H1 (cell line): ENCODE results near the gene ICAM2. TPM values are rescaled to one million over a fixed set of nuclear protein-coding genes. Genes with fewer than 3 reads are reported as not detected.

Experiments
- CHD1 ChIP-seq: IDR thresholded peaks from 2 replicates; pipeline ENCODE4 v1.6.1; 2012; ENCODE audit warnings: low read depth, low read length, improper control_type of control experiment
- CHD7 ChIP-seq: fragments of 300-600 bp; sonication (generic); IDR thresholded peaks from 2 replicates; pipeline ENCODE4 v1.7.1; 2012; ENCODE audit warnings: low read length, moderate library complexity, mild to moderate bottlenecking, inconsistent platforms; ENCODE audit not compliant: insufficient replicate concordance
- KDM4A ChIP-seq: IDR thresholded peaks from one replicate; pipeline ENCODE4 v1.7.1; 2012; ENCODE audit warnings: low read depth, mild to moderate bottlenecking, moderate library complexity, low read length, inconsistent platforms; ENCODE audit not compliant: severe bottlenecking
- NRF1 ChIP-seq: IDR thresholded peaks from 2 replicates; pipeline ENCODE4 v1.6.1; 2011; ENCODE audit warnings: mild to moderate bottlenecking, low read depth, low read length, improper control_type of control experiment
- SUZ12 ChIP-seq: fragments of 200-600 bp; sonication (generic); IDR thresholded peaks from 2 replicates; pipeline ENCODE4 v1.6.1; 2012; ENCODE audit warnings: mild to moderate bottlenecking, inconsistent platforms, low read length, moderate library complexity, mixed read lengths
- polyA plus RNA-seq, 7 experiments: library from polyadenylated mRNA; depleted of rRNA in 3 of 7; stranded (reverse) in 5 of 7; unstranded in 2 of 7; fragments of >200 nt in 5 of 7; fragments of 200-250 nt in 2 of 7; gene quantifications; 1 replicate in 5 of 7; 2 replicates in 1 of 7; 4 replicates in 1 of 7; pipeline versions ENCODE4 v1.2.1 to v1.2.3, GENCODE V29; 2011 to 2013; ENCODE audit warnings: missing spikeins in 2 of 7, mixed read lengths in 2 of 7
- total RNA-seq: library from RNA; stranded (reverse); fragmentation: NEBNext Ultra II Directional; extraction: Animal tissue kit (Norgen Biotek cat#: 25700); gene quantifications from 2 replicates; pipeline ENCODE4 v1.2.1, GENCODE V29; 2021
- TF ChIP-seq, protein P1 (sequence below): IDR thresholded peaks from 2 replicates; pipeline ENCODE4 v1.6.1; 2011; ENCODE audit warnings: low read length, improper control_type of control experiment

The ICAM2 gene
- total and polyA plus RNA-seq, 2 of the 8 experiments (the other 6 are each of a cell fraction or from before 2014, with no cell fraction given) = 0.45 to 0.63 TPM

DNA sequence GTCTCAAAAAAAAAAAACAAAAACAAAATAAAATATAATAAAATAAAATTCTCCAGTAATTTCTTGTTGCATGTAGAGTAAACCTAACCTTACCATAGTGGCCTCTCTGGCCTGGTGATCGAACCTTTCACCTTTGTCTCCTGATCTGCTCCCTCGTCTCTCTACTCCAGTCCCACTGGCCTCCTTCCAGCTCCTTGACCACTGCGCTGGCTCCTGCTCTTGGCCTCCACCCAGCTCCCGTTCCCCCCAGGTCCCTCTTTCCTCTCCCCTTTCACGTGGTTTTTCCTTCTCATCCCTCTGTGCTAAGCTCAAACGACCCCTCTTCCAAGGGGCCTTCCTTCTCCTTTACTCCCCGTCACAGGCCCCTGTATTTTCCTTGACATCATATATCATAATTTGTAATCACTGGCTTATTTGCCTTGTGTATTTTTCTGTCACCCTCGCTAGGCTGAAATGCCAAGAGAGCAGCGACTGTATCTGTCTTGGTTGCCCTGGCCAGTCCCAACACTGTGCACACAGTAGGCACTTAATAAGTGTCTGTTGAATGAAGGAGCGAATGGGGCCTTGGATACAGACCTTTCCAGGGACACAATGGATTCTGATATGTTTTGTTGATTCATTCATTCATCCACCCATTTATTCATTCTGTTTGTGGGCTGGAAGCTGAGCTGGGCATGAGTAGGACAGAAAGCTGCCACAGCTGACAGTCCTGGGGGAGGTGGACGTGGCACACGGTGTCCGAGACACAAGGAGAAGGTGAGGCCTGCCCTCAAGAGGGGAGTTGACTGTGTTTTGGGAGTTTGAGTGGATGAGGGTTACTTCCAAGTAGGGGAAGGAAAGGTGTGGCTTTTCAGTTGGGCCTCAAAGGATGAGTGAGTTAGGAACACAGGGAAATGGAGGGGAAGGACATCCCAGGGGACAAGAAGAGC is 41.9 kb downstream of the ICAM2 start (continued):
- TF ChIP-seq CHD7 (no peak), NRF1 (no peak), SUZ12 (no peak), KDM4A (no peak), CHD1 (no peak)
- TF ChIP-seq, protein P1, sequence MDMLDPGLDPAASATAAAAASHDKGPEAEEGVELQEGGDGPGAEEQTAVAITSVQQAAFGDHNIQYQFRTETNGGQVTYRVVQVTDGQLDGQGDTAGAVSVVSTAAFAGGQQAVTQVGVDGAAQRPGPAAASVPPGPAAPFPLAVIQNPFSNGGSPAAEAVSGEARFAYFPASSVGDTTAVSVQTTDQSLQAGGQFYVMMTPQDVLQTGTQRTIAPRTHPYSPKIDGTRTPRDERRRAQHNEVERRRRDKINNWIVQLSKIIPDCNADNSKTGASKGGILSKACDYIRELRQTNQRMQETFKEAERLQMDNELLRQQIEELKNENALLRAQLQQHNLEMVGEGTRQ = no peak
